Fibroblast of the aortic adventitia (primary cell): ENCODE results near the gene PCDHGC5. TPM values are rescaled to one million over a fixed set of nuclear protein-coding genes. Genes with fewer than 3 reads are reported as not detected.

Source experiments
- DNase-seq: peaks from one replicate; pipeline ENCODE4 v3.0.0-alpha.2; 2010; ENCODE audit warnings: low read depth
- H3K4me3 ChIP-seq: 2 replicates; pipeline ENCODE4 v1.5.1; 2011; ENCODE audit warnings: low read depth, mild to moderate bottlenecking, control low read depth, low read length, moderate library complexity
- total RNA-seq: library from RNA; depleted of rRNA; stranded (reverse); fragments of >200 nt; gene quantifications from 2 replicates; pipeline ENCODE4 v1.2.3, GENCODE V29; 2012; ENCODE audit warnings: low replicate concordance
- TF ChIP-seq, protein P1 (sequence below): IDR thresholded peaks from 2 replicates; pipeline ENCODE4 v1.5.1; 2011; ENCODE audit warnings: mild to moderate bottlenecking, low read length, control low read depth, inconsistent platforms; ENCODE audit not compliant: insufficient read depth

Gene PCDHGC5
- total RNA-seq, 1 donor: 7.0 TPM

DNA sequence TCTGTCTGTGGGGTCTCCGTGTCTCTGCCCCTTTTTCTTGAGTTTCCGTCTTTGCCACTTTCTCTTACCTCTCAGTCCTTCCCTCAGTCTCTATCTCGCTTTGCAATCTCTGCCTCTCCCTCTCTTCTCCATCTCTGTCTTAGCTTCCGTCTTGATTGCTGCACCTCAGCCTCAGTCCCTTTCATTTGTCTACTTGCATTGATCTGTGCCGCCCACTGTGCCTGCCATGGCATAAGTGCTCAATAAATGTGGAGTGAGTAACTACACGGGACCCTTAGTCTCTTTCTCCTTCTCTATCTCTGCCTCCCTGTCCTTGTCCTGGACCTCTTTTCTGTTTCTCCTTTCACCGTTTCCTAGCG, 6.6 kb downstream of the PCDHGC5 start:
- no peak for DNase-seq
- H3K4me3 ChIP-seq: no peak overlapping the region
- TF ChIP-seq, protein P1, sequence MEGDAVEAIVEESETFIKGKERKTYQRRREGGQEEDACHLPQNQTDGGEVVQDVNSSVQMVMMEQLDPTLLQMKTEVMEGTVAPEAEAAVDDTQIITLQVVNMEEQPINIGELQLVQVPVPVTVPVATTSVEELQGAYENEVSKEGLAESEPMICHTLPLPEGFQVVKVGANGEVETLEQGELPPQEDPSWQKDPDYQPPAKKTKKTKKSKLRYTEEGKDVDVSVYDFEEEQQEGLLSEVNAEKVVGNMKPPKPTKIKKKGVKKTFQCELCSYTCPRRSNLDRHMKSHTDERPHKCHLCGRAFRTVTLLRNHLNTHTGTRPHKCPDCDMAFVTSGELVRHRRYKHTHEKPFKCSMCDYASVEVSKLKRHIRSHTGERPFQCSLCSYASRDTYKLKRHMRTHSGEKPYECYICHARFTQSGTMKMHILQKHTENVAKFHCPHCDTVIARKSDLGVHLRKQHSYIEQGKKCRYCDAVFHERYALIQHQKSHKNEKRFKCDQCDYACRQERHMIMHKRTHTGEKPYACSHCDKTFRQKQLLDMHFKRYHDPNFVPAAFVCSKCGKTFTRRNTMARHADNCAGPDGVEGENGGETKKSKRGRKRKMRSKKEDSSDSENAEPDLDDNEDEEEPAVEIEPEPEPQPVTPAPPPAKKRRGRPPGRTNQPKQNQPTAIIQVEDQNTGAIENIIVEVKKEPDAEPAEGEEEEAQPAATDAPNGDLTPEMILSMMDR: no peak

- H3K4me3 ChIP-seq: no peak overlapping the region
- no peak for DNase-seq
- TF ChIP-seq, protein P1: no peak
Measured at GRCh38 chr5:141496038-141496437, 7.2 kb downstream of the PCDHGC5 start.

DNA sequence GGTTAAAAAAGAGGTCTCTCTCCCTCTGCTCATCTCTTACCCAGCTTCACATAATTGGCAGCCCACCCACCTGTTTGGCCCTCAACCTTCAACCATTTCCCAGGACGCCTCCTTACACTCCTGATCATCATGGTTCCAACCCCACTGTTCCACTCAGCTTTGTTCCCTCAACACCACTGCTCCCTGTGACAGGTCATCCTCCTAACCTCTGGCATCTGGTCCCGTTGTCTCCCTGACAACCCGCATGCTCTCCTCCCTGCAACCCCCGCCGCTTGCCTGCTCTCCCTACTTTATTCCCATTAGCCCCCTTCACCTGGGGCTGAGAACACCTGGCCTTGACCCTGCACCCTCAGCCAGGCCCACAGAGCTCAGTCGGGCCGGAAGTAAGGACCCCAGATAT, 12.9 kb downstream of the PCDHGC5 start:
- no peak overlapping the region for H3K4me3 ChIP-seq
- TF ChIP-seq, protein P1: no peak
- no peak for DNase-seq

GRCh38 chr5:141503681-141504080, 14.8 kb downstream of the PCDHGC5 start:
- no peak for DNase-seq
- H3K4me3 ChIP-seq: no peak overlapping the region
- TF ChIP-seq, protein P1: no peak

GRCh38 chr5:141504216-141504615, 15.3 kb downstream of the PCDHGC5 start:
- DNase-seq: no peak
- TF ChIP-seq, protein P1: no peak
- no peak overlapping the region for H3K4me3 ChIP-seq

DNA sequence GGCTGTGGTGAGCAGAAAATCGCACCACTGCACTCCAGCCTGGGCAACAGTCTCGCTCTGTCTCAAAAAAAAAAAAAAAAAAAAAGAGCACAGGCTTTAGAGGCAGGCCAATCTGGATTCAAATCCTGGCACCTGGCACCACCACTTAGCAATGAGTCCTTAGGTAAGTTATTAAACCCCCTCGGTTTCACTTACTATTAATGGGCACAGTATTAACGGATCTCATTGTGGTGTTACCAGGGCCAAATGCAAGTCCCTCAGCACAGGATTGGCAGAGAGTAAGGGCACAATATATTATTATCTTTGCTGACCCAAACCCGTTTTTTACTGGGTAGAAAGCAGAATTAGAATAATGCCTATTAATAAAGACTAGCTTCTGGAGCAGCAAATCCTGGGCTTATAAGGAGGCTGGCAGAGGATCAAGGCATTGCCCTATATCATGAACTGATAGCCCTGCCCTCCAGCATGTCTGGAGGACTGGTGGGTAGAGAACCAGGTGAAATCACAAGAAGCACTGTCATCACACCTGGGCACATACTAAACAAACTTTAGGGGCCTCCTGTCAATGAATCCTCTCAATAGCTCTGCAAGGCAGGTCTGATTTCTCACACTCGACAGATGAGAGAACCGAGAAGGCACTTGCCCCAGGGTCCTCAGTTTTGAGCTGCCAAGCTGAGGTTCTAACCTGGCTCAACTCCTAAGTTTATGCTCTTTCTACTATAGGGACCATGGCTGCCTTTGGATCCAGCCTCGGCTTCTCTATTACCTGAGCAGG, 17.7 kb downstream of the PCDHGC5 start:
- no peak overlapping the region for H3K4me3 ChIP-seq
- TF ChIP-seq, protein P1: no peak
- DNase-seq: no peak

DNA sequence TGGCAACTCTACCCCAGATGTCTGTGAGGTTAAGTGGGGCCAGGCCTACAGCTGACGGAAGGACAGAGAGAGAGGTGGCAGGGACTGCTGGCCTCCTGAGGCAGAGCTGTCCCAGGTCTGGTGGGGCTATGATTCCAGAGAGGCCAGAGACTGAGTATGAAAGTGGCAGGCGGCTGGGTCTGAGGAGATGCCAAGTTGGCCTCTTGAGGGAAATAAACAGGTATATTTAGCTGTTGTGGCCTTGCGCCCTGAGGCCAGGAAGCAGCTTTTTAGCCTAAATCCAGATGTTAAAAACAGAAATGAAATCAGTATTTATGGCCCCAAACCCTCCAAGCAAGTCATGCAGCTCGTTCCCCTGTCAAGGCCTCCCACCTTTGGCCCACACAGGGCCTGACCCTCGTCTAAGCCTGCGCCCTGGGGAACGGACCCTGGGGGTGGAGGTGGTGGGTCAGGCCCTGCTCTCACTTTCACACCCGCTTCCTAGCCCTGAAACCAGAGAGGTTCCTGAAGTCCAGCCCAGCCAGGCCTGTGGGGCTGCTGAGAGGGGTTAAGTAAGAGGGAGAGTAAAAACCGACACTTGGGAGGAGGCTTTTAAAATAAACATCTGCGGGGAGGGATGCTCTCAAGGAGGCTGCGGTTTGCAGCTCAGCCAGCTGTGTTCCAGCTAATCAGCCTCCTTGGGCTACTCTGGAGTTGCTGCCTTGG, 18.7 kb downstream of the PCDHGC5 start:
- peak overlapping the region; percentile 55 for H3K4me3 ChIP-seq
- TF ChIP-seq, protein P1: no peak
- DNase-seq: peak; percentile 92
